PFSK-1 (cell line): ENCODE measurements around the gene RASGRP4.

Source experiments
- POLR2AphosphoS5 ChIP-seq: IDR thresholded peaks from 2 replicates; pipeline ENCODE4 v1.6.1; 2012; ENCODE audit warnings: low read depth, mild to moderate bottlenecking, control low read depth, low read length, moderate library complexity
- SIN3A ChIP-seq: IDR thresholded peaks from 2 replicates; pipeline ENCODE4 v1.6.1; 2012; ENCODE audit warnings: mild to moderate bottlenecking, low read length, moderate library complexity, borderline replicate concordance; ENCODE audit not compliant: insufficient read depth
- TAF1 ChIP-seq: IDR thresholded peaks from 2 replicates; pipeline ENCODE4 v1.6.1; 2012; ENCODE audit warnings: low read length, control low read depth, borderline replicate concordance; ENCODE audit not compliant: insufficient read depth
- TF ChIP-seq, protein P1 (sequence below), 2 experiments: IDR thresholded peaks; 2 replicates each; pipeline versions ENCODE4 v1.6.1 to v1.8.0; 2011 to 2012; ENCODE audit warnings: low read depth in 2 of 2, low read length in 2 of 2, control low read depth in 1 of 2, inconsistent platforms in 1 of 2, mild to moderate bottlenecking in 1 of 2, moderate library complexity in 1 of 2; ENCODE audit not compliant: insufficient read depth in 1 of 2

DNA sequence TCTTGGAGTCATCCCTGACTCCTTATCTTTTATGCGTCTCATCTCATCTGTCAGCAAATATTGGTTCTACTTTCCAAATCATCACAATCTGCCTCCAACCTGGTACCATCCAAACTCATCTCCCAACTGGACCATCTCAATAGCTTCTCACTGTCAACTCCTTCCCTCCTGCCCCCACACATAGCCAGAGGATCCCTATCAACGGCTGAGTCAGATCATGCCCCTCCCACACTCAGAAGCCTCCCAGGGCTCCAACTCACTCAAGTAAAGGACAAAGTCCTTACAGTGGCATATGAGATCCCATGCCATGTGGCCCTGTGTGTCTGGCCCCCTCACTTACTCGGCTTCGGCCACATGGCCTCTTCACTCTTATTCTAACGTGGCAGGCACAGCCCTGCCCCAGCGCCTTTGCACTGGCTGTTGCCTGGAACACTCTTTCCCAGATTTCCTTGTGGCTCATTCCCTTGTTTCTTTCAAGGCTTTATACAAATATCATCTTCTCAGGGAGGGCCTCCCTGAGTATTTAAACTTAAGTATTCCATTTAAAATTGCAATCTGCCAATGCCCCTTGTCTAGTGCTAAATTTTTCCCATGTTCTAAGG is 33.2 kb downstream of the RASGRP4 start:
- TF ChIP-seq POLR2AphosphoS5 (no peak), TAF1 (no peak), SIN3A (no peak)
- TF ChIP-seq, protein P1, sequence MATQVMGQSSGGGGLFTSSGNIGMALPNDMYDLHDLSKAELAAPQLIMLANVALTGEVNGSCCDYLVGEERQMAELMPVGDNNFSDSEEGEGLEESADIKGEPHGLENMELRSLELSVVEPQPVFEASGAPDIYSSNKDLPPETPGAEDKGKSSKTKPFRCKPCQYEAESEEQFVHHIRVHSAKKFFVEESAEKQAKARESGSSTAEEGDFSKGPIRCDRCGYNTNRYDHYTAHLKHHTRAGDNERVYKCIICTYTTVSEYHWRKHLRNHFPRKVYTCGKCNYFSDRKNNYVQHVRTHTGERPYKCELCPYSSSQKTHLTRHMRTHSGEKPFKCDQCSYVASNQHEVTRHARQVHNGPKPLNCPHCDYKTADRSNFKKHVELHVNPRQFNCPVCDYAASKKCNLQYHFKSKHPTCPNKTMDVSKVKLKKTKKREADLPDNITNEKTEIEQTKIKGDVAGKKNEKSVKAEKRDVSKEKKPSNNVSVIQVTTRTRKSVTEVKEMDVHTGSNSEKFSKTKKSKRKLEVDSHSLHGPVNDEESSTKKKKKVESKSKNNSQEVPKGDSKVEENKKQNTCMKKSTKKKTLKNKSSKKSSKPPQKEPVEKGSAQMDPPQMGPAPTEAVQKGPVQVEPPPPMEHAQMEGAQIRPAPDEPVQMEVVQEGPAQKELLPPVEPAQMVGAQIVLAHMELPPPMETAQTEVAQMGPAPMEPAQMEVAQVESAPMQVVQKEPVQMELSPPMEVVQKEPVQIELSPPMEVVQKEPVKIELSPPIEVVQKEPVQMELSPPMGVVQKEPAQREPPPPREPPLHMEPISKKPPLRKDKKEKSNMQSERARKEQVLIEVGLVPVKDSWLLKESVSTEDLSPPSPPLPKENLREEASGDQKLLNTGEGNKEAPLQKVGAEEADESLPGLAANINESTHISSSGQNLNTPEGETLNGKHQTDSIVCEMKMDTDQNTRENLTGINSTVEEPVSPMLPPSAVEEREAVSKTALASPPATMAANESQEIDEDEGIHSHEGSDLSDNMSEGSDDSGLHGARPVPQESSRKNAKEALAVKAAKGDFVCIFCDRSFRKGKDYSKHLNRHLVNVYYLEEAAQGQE (IDR thresholded peaks at IDR 0.05; ENCODE audit: insufficient read depth in 1 of 2, low read depth in 2 of 2, low read length in 2 of 2) = no peak
